ENCODE data around the gene LMX1B. TPM values are rescaled to one million over a fixed set of nuclear protein-coding genes. Genes with fewer than 3 reads are reported as not detected.

The LMX1B gene
- total and polyA plus RNA-seq, 3 donors from 2014 or later, result 2.8 to 7.6 (median 7.6) TPM

- no peaks in the 10 kb centered on the region for H3K27me3 ChIP-seq
Observed at GRCh38 chr9:126658201-126658825, 44.6 kb downstream of the LMX1B start.

GRCh38 chr9:126658956-126659555 lies 45.3 kb downstream of the LMX1B start:
- H3K27me3 ChIP-seq, result no peaks in the 10 kb centered on the region
- no peaks in the 10 kb centered on the region for H3K36me3 ChIP-seq (ENCODE audit: low read depth, missing control alignments)
- H3K4me1 ChIP-seq, result peaks cover 18% of the 10 kb centered on the region
- DNase-seq, result no peak
- 90 to 94% methylated on average over 9 to 11 of the region's 11 CpGs for WGBS, 2 donors
- no peaks in the 10 kb centered on the region for H3K9me3 ChIP-seq
- no peak for TF ChIP-seq CTCF (IDR thresholded peaks at IDR 0.05)
- H3K4me3 ChIP-seq, result no peak overlapping the region
- H3K27ac ChIP-seq, result no peak overlapping the region
- intact Hi-C loops (cut with DNase I; ENCODE audit: low total_unique reads), result no loop called here

More at GRCh38 chr9:126658201-126658825, 44.6 kb downstream of the LMX1B start:
- no peaks in the 10 kb centered on the region for H3K9me3 ChIP-seq
- no peak for TF ChIP-seq CTCF (IDR thresholded peaks at IDR 0.05)
- TF ChIP-seq POLR2A (IDR thresholded peaks at IDR 0.05), result no peak
- WGBS, 2 donors, result 83 to 85% methylated on average over 10 to 13 of the region's 13 CpGs
- intact Hi-C loops (cut with DNase I; ENCODE audit: low total_unique reads), result no loop called here
- H3K4me3 ChIP-seq, result no peak overlapping the region
- no peak overlapping the region for H3K27ac ChIP-seq
- DNase-seq, result no peak
- no peaks in the 10 kb centered on the region for H3K36me3 ChIP-seq (ENCODE audit: low read depth, missing control alignments)
- peaks cover 10% of the 10 kb centered on the region for H3K4me1 ChIP-seq

GRCh38 chr9:126661122-126661520 lies 47.4 kb downstream of the LMX1B start:
- H3K27me3 ChIP-seq, result no peaks in the 10 kb centered on the region
- no peaks in the 10 kb centered on the region for H3K36me3 ChIP-seq (ENCODE audit: low read depth, missing control alignments)
- TF ChIP-seq POLR2A (IDR thresholded peaks at IDR 0.05) (no peak), CTCF (IDR thresholded peaks at IDR 0.05) (no peak)
- peaks cover 31% of the 10 kb centered on the region for H3K4me1 ChIP-seq
- H3K27ac ChIP-seq, result no peak overlapping the region
- no peak overlapping the region for H3K4me3 ChIP-seq
- 90 to 98% methylated on average over 12 to 17 of the region's 17 CpGs for WGBS, 2 donors
- intact Hi-C loops (cut with DNase I; ENCODE audit: low total_unique reads), result no loop called here
- DNase-seq, result no peak
- H3K9me3 ChIP-seq, result no peaks in the 10 kb centered on the region

- Histone ChIP-seq H3K27ac (no peak overlapping the region), H3K27me3 (no peaks in the 10 kb centered on the region), H3K9me3 (no peaks in the 10 kb centered on the region), H3K36me3 (ENCODE audit: low read depth, missing control alignments) (no peaks in the 10 kb centered on the region), H3K4me3 (no peak overlapping the region), H3K4me1 (peaks cover 31% of the 10 kb centered on the region)
- intact Hi-C loops (cut with DNase I; ENCODE audit: low total_unique reads), result no loop called here
- WGBS, 2 donors, result 70 to 78% methylated on average over 7 to 14 of the region's 15 CpGs
- TF ChIP-seq CTCF (IDR thresholded peaks at IDR 0.05) (no peak), POLR2A (IDR thresholded peaks at IDR 0.05) (no peak)
- DNase-seq, result no peak
Observed at GRCh38 chr9:126661521-126662251, 48.0 kb downstream of the LMX1B start.
